A673 (cell line): Measurements from ENCODE around the gene DPH1. TPM values are rescaled to one million over a fixed set of nuclear protein-coding genes. Genes with fewer than 3 reads are reported as not detected.

Experiments
- BruUV-seq: library from RNA; stranded (reverse); fragments of 400-500 nt; replicated peaks from 2 replicates; lab custom pipeline; 2021; lab: Mats Ljungman, UMichigan
- CTCF ChIA-PET: fragments of 300-600 bp; sonication (Branson Sonifier 250); formaldehyde crosslinking; loops from one replicate; lab custom pipeline; 2022; ENCODE audit warnings: antibody characterized with exemption; lab: Charles Lee
- POLR2A ChIA-PET: fragments of 300-600 bp; sonication (Branson Sonifier 250); formaldehyde crosslinking; loops from one replicate; lab custom pipeline; 2022; ENCODE audit warnings: antibody characterized with exemption; ENCODE audit not compliant: low non-redundant PET; lab: Charles Lee
- DNase-seq: peaks from one replicate; pipeline ENCODE4 v3.0.0-alpha.2; 2015; ENCODE audit warnings: low spot score
- H3K27ac ChIP-seq: fragments of 200-600 bp; sonication (generic); 2 replicates; pipeline ENCODE4 v1.5.1; 2016; ENCODE audit warnings: mixed run types, low read depth, mild to moderate bottlenecking, mixed read lengths, antibody characterized with exemption, low read length; ENCODE audit not compliant: poor library complexity, severe bottlenecking
- H3K27me3 ChIP-seq: fragments of 200-600 bp; sonication (generic); replicated peaks from 2 replicates; pipeline ENCODE4 v1.6.1; 2017; ENCODE audit warnings: mixed run types, low read depth, mild to moderate bottlenecking, mixed read lengths, antibody characterized with exemption, low read length; ENCODE audit not compliant: insufficient read depth, poor library complexity
- H3K36me3 ChIP-seq: fragments of 200-600 bp; sonication (generic); 2 replicates; pipeline ENCODE4 v1.6.1; 2016; ENCODE audit warnings: mixed run types, mild to moderate bottlenecking, mixed read lengths, antibody characterized with exemption, low read length; ENCODE audit not compliant: insufficient read depth, poor library complexity, severe bottlenecking
- H3K4me1 ChIP-seq: fragments of 200-600 bp; sonication (generic); 2 replicates; pipeline ENCODE4 v1.6.1; 2017; ENCODE audit warnings: mixed run types, mild to moderate bottlenecking, mixed read lengths, antibody characterized with exemption, low read length; ENCODE audit not compliant: insufficient read depth, poor library complexity, severe bottlenecking
- H3K4me3 ChIP-seq: fragments of 200-600 bp; sonication (generic); 2 replicates; pipeline ENCODE4 v1.5.1; 2016; ENCODE audit warnings: low read depth, mixed run types, mild to moderate bottlenecking, mixed read lengths, low read length; ENCODE audit not compliant: poor library complexity, severe bottlenecking
- H3K9me3 ChIP-seq: fragments of 200-600 bp; sonication (generic); 2 replicates; pipeline ENCODE4 v1.6.1; 2016; ENCODE audit warnings: mixed run types, low read depth, mild to moderate bottlenecking, mixed read lengths, antibody characterized with exemption, low read length; ENCODE audit not compliant: poor library complexity, severe bottlenecking
- CTCF ChIP-seq: fragments of 300-800, 200-600 bp; sonication (generic); conservative IDR thresholded peaks from 2 replicates; pipeline ENCODE4 v1.5.1; 2017; ENCODE audit warnings: low read depth, mild to moderate bottlenecking, antibody characterized with exemption, low read length, moderate library complexity, mixed read lengths
- EZH2 ChIP-seq: fragments of 200-600 bp; sonication (generic); IDR thresholded peaks from 2 replicates; pipeline ENCODE4 v1.6.1; 2017; ENCODE audit warnings: borderline replicate concordance, low read depth, mild to moderate bottlenecking, mixed read lengths, antibody characterized with exemption, low read length; ENCODE audit not compliant: poor library complexity, severe bottlenecking
- intact Hi-C: fragments of 100-400 bp; cut with micrococcal nuclease; formaldehyde crosslinking; loops from one replicate; pipeline ENCODE4 v1.10.0; 2022; ENCODE audit not compliant: unreplicated experiment
- total RNA-seq: library from RNA; stranded (reverse); gene quantifications from 2 replicates; pipeline ENCODE4 v1.2.3, GENCODE V29; 2021

Gene DPH1
- total RNA-seq, 1 experiment from 2014 or later = 51.1 TPM

- no TSS peak for BruUV-seq
- intact Hi-C loops = no loop called here
- TF ChIP-seq EZH2 (no peak), CTCF (no peak)
These were observed 1.7 kb upstream of the DPH1 start for GRCh38 chr17:2028234-2028614.

GRCh38 chr17:2028737-2029136 lies 1.2 kb upstream of the DPH1 start:
- ChIA-PET POLR2A (no interaction called here), CTCF (no interaction called here)
- H3K27me3 ChIP-seq = peaks cover 13% of the 10 kb centered on the region
- TF ChIP-seq CTCF (no peak; the same call in 1 of the 2 replicates), EZH2 (no peak)
- peak overlapping the region; percentile 56 for H3K27ac ChIP-seq
- intact Hi-C loops = no loop called here
- no peaks in the 10 kb centered on the region for H3K36me3 ChIP-seq
- peak; percentile 56 for DNase-seq
- H3K4me1 ChIP-seq = peaks cover 47% of the 10 kb centered on the region
- no TSS peak for BruUV-seq
- H3K9me3 ChIP-seq = no peaks in the 10 kb centered on the region
- H3K4me3 ChIP-seq = no peak overlapping the region

More at GRCh38 chr17:2028234-2028614, 1.7 kb upstream of the DPH1 start:
- Histone ChIP-seq H3K27me3 (peaks cover 13% of the 10 kb centered on the region), H3K36me3 (no peaks in the 10 kb centered on the region), H3K4me1 (peaks cover 47% of the 10 kb centered on the region), H3K4me3 (no peak overlapping the region), H3K9me3 (no peaks in the 10 kb centered on the region), H3K27ac (peak overlapping the region; percentile 56)
- DNase-seq = peak; percentile 52
- CTCF ChIA-PET = no interaction called here
- POLR2A ChIA-PET = no interaction called here

GRCh38 chr17:2030779-2031163 lies 818 bp downstream of the DPH1 start:
- Histone ChIP-seq H3K4me1 (peaks cover 48% of the 10 kb centered on the region), H3K4me3 (peak overlapping the region; percentile 98), H3K36me3 (peaks cover 2% of the 10 kb centered on the region), H3K9me3 (no peaks in the 10 kb centered on the region), H3K27me3 (no peaks in the 10 kb centered on the region), H3K27ac (peak overlapping the region; percentile 67)
- intact Hi-C loops = loop anchor here (5.0 kb wide), 1 partner anchor 198 kb away; the partner anchor contains the start of gene RPA1
- POLR2A ChIA-PET = no interaction called here
- TF ChIP-seq CTCF (peak; percentile 62), EZH2 (no peak)
- CTCF ChIA-PET = interaction anchor here (0.6 kb wide), 1 partner anchor 72 kb away, joined by 11 read pairs; no protein-coding TSS in a partner anchor
- DNase-seq = no peak
- BruUV-seq = TSS peak; percentile 60
